ENCODE results near the gene SPOCK2. TPM values are rescaled to one million over a fixed set of nuclear protein-coding genes. Genes with fewer than 3 reads are reported as not detected.

SPOCK2 gene
- polyA plus RNA-seq, 3 donors: 0.20 to 1.6 (median 0.45) TPM

GRCh38 chr10:72082856-72083789 is 5.2 kb downstream of the SPOCK2 start:
- peaks cover 22 to 29% (median 25%) of the 10 kb centered on the region in 3 donors for H3K27me3 Mint-ChIP-seq (ENCODE audit: low read depth in 3 of 3)
- peaks cover 0 to 19% (median 3%) of the 10 kb centered on the region in 7 donors for H3K9me3 Mint-ChIP-seq
- H3K4me3 ChIP-seq (replicated peaks in 1 of 3; ENCODE audit: low read depth in 2 of 3, low read length in 3 of 3): no peak overlapping the region
- H3K27ac Mint-ChIP-seq: no peak overlapping the region
- no peak overlapping the region for H3K27ac ChIP-seq (ENCODE audit: low read depth in 1 of 2, low read length in 2 of 2)
- H4K20me1 ChIP-seq (ENCODE audit: insufficient read depth, low read length): no peaks in the 10 kb centered on the region
- intact Hi-C loops (cut with micrococcal nuclease): no loop called here
- peaks cover 13 to 15% of the 10 kb centered on the region in 2 donors for H3K4me1 ChIP-seq (ENCODE audit: control insufficient read depth in 1 of 2, insufficient read depth in 2 of 2, low read length in 2 of 2)
- WGBS (ENCODE audit: insufficient coverage): 94% methylated on average over 3 of the region's 6 CpGs
- no peaks in the 10 kb centered on the region for H3K79me2 ChIP-seq (ENCODE audit: insufficient read depth, low read length)
- H3K9me3 ChIP-seq (replicated peaks in 1 of 2; ENCODE audit: control insufficient read depth in 1 of 2, insufficient read depth in 1 of 2, low read length in 2 of 2): no peaks in the 10 kb centered on the region
- H3K4me3 Mint-ChIP-seq: no peak overlapping the region
- H3K4me1 Mint-ChIP-seq: peaks cover 26% of the 10 kb centered on the region
- peaks cover 0 to 9% of the 10 kb centered on the region in 2 donors for H3K36me3 Mint-ChIP-seq
- H3K27me3 ChIP-seq (ENCODE audit: control insufficient read depth in 2 of 2, insufficient read depth in 2 of 2, low read length in 2 of 2): peaks cover 18 to 25% of the 10 kb centered on the region in 2 donors
- no peak overlapping the region for H3K4me2 ChIP-seq (replicated peaks; ENCODE audit: extremely low read depth, low read length, poor library complexity, severe bottlenecking)
- DNase-seq: no peak
- no peak for TF ChIP-seq CTCF (IDR thresholded peaks at IDR 0.05)
- H2AFZ ChIP-seq (ENCODE audit: insufficient read depth, low read depth, low read length, poor library complexity, severe bottlenecking): no peak overlapping the region
- H3K9ac ChIP-seq (ENCODE audit: insufficient read depth, low read length, poor library complexity, severe bottlenecking): no peak overlapping the region
- no peaks in the 10 kb centered on the region for H3K36me3 ChIP-seq (replicated peaks in 1 of 2; ENCODE audit: control insufficient read depth in 1 of 2, insufficient read depth in 2 of 2, low read length in 2 of 2)

GRCh38 chr10:72081772-72082590 is 6.4 kb downstream of the SPOCK2 start:
- H3K79me2 ChIP-seq (ENCODE audit: insufficient read depth, low read length): no peaks in the 10 kb centered on the region
- Mint-ChIP-seq H3K9me3 (peaks cover 0 to 11% (median 0%) of the 10 kb centered on the region in 7 donors), H3K36me3 (peaks cover 0 to 9% of the 10 kb centered on the region in 2 donors), H3K4me1 (peaks cover 19% of the 10 kb centered on the region), H3K27me3 (ENCODE audit: low read depth in 3 of 3) (peaks cover 14 to 18% (median 16%) of the 10 kb centered on the region in 3 donors), H3K27ac (peak overlapping the region in 1 of 7 donors; percentile 68), H3K4me3 (no peak overlapping the region)
- no peak overlapping the region for H3K4me3 ChIP-seq (replicated peaks in 1 of 3; ENCODE audit: low read depth in 2 of 3, low read length in 3 of 3)
- H2AFZ ChIP-seq (ENCODE audit: insufficient read depth, low read depth, low read length, poor library complexity, severe bottlenecking): no peak overlapping the region
- H3K9ac ChIP-seq (ENCODE audit: insufficient read depth, low read length, poor library complexity, severe bottlenecking): no peak overlapping the region
- no peak overlapping the region for H3K27ac ChIP-seq (ENCODE audit: low read depth in 1 of 2, low read length in 2 of 2)
- H4K20me1 ChIP-seq (ENCODE audit: insufficient read depth, low read length): no peaks in the 10 kb centered on the region
- 100% methylated on average over 4 of the region's 14 CpGs for WGBS (ENCODE audit: insufficient coverage)
- intact Hi-C loops (cut with micrococcal nuclease): no loop called here
- no peak for DNase-seq
- no peak overlapping the region for H3K4me2 ChIP-seq (replicated peaks; ENCODE audit: extremely low read depth, low read length, poor library complexity, severe bottlenecking)
- no peaks in the 10 kb centered on the region for H3K36me3 ChIP-seq (replicated peaks in 1 of 2; ENCODE audit: control insufficient read depth in 1 of 2, insufficient read depth in 2 of 2, low read length in 2 of 2)
- H3K4me1 ChIP-seq (ENCODE audit: control insufficient read depth in 1 of 2, insufficient read depth in 2 of 2, low read length in 2 of 2): peaks cover 3 to 4% of the 10 kb centered on the region in 2 donors
- no peak for TF ChIP-seq CTCF (IDR thresholded peaks at IDR 0.05)
- H3K27me3 ChIP-seq (ENCODE audit: control insufficient read depth in 2 of 2, insufficient read depth in 2 of 2, low read length in 2 of 2): peaks cover 8 to 16% of the 10 kb centered on the region in 2 donors
- no peaks in the 10 kb centered on the region for H3K9me3 ChIP-seq (replicated peaks in 1 of 2; ENCODE audit: control insufficient read depth in 1 of 2, insufficient read depth in 1 of 2, low read length in 2 of 2)
